GM21825 (cell line): Measurements from ENCODE around the gene NCF2.
"Not testable (repeated sequence)": the region's sequence is repeated elsewhere in the genome, so short reads cannot be mapped to it uniquely, and the experiment has no call there.

Experiments used
- ATAC-seq: cut with Tn5 transposase; IDR thresholded peaks from one replicate; pipeline ENCODE4 v1.9.1; 2021; ENCODE audit warnings: mild to moderate bottlenecking, moderate library complexity; ENCODE audit not compliant: unreplicated experiment

Gene NCF2

DNA sequence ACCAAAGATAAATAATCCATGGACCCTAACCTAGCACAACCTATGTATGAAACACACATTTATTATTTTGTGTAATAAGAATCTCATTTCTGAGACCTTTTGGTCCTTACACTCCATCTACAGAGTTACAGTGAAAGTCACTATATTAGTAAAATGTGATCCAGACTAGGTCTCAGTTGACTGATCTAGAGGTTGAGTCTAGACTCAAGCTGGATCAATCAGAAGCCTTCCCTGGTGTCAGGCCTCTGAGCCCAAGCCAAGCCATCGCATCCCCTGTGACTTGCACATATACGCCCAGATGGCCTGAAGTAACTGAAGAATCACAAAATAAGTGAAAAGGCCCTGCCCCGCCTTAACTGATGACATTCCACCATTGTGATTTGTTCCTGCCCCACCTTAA is 22.7 kb upstream of the NCF2 start:
- not testable (repeated sequence) for ATAC-seq

DNA sequence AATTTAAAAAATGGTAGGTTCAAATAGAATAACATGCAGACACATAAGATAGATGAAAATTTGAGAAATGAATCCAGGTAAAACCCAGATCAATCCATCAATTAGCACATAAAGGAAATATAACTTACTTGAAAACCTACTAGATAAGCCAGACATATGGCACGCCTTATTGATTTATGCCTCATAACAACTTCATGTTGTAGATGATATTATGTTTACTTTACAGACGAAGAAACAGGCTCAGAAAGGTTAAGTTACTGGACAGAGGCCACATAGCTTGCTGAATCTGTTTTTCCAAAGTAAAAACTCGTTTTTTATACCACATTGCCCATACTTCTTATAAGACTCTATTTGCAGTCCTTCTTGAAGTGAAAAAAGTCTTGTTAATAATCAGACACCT is 22.1 kb upstream of the NCF2 start:
- no peak for ATAC-seq

DNA sequence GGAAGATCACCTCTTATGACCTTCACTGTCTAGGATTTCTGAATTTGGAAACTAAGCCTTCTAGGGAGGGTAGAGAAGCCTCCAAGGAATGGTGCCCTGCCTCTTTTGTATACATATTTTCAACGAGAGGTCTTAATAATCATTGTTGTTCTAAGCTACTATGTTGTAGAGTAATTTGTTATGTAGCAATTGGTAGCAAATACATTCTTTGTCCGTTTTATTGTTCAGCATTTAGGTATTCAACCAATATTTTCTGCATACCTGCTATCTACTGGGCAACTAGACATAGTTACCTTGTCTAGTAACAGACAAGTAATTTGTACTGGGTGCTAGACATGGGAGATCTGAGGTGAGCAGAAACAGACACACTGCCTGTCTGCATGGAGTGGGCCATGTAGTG is 20.8 kb upstream of the NCF2 start:
- ATAC-seq = no peak

DNA sequence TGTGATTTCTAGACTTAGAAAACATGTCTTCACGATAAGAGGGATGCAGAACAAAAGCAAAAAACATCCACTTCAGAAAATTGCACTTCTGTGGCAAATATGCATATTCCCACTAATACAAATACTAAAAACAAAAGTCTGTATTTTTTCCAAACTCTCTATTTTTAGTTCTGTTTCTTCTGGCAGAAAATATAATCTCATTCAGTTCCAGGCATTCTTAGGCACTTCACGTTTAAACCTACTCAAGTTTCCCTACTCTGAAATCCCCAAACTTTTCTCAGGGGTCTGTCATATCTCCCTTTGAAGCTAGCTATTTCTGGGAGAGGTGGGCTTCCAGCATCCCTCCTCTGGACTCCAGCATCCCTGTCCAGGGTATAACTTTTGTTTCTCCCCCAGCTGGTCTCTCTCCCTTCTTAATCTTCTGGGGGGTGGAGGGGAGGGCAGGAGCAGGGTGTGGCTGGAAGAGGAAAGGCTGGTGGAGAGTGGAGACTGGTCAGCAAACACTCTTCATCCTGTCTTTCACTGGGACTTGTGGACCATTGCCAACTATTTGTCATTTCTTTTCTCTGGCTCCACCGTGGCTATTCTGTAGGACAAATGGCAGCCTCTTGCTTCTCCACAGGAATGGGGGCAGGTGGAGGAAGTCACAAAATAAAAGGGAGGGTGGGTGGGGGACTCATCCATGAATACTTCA is 19.6 kb upstream of the NCF2 start:
- no peak for ATAC-seq

DNA sequence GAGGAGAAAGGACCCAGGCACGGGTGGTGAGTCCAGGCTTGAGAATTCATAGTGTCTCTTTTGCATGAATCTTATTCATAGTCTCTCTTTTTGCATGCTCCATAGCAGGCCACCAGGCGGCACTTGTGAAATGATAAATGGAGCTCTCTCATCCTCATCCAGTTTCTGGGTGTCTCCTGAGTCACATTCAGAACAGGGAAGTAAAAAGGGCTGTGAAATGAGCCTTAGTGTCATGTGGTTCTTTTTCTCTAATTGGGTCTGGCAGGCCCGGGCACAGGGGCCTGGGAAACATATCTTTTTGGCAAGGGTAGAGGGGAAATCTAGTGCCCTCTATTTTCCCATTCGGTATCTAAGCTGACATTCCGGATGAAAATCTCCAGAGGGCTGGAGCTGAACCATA is 19.1 kb upstream of the NCF2 start:
- peak; percentile 33 for ATAC-seq

DNA sequence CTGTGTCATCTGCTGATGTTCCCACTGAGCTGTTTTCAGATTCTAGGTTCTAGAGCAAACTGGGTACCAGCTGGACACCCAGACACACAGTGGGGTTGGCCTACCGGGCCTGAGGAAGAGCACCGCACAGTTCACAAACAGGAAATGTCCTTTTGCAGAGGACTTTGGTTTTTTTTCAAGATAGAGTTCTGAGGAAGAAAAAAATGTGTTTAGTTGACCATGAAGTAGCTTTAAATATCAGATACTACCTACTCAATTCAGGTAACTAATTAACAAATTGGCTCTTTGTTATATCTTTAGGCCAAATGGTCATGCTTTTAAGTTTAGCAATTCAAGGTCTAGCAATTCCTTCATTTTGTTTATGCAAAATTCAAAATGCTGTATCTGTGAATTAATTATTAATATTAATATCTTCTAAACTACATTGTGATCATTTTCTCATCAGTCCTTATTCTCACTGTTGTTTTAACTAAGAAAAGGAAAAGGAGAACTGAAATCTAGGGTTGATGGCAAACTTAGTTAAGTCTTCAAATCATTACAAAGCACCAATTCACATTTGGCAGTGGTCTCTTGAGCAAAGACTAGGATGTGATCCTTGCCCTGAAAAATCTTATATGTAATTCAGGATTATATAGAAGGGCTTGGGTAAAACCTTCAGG is 17.2 kb upstream of the NCF2 start:
- ATAC-seq = peak; percentile 35

DNA sequence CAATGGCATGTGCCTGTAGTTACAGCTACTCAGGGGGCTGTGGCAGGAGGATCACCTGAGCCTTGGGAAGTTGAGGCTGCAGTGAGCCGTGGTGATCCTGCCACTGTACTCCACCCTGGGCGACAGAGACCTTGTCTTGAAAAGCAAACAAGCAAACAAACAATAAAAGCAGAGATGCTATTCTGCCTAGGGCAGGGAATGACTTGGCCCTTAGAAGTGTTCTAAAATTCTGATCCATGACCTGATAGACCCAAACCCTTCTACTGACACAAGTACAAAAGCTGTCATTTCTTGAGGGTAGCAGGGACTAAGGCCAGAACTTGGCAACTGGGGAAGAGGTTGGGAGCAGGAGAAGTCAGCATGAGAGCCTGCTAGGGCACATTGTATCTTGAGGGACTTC is 15.6 kb upstream of the NCF2 start:
- ATAC-seq = no peak

DNA sequence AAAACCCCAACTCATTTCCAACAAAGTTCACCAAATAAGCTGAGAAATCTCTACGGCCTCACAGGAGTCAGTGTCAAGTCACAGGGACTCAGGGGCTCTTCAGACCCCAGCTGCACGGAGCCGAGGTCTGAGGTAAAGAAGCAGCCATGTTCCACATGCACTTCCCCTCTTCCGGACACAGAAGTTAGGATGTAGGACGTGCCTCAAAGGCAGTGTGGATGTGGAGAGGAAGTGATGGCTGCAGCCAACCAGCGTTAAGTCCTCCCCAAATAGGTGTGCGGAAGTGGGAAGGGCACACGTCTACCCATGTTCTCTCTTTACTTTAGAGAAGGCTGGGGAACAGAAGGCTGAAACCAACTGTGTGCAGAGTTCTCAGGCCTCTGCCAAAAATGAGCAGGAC is 14.6 kb upstream of the NCF2 start:
- peak; percentile 22 for ATAC-seq

DNA sequence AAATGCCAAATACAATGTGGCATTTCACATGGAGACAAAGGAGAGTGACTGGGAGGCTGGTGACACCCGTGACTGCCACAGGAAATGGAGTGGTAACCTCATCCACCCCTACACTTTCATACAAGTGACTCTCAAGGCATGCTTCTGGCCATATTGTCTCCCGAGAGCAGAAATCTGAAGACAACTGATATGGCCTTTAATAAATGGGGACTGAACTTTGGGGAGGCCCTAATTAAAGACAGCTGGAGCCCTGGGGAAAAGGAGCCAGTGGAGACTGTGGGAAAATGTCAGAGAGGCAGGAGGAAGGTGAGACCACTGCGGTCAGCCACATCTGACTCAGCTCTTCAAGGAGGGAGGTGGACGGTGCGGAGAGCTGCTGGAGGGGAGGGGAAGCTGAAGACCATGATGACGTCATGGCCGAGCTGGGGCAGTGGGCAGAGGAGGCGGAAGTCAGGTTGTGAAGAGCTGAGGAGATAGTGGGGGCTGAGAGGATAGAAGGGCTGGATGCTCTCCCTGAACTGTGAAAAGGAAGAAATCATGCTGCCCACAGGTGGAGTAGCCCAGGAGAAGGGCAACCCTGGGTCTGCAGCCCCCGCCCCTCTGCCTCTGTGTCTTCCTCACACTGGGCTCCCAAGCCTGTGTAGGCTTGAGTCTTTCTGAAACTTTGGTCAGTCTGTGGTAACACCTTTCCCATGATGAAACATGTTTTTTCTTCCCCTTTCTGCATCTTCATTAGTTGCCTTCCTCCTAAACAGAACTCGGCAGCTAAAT is 14.0 kb upstream of the NCF2 start:
- ATAC-seq = peak; percentile 38

DNA sequence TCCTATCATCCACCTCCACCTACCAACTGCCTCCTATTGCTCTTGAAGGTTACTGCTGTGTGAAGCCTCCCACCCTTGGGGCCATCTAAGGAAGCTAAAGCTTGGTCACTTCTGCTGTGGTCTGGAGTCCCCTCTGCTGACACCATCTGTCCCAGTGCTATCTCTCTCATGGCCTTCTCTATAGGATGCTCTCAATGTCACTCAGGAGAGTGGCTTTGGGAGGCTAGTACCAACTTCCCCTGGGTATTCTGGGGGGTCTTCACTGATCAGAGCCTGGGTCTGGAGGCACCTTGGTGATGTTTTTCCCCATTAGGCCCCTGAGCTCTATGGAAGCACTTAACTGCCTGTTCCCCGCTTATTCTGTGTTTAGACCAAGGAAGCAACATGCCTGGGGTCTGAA is 12.3 kb upstream of the NCF2 start:
- ATAC-seq = no peak

DNA sequence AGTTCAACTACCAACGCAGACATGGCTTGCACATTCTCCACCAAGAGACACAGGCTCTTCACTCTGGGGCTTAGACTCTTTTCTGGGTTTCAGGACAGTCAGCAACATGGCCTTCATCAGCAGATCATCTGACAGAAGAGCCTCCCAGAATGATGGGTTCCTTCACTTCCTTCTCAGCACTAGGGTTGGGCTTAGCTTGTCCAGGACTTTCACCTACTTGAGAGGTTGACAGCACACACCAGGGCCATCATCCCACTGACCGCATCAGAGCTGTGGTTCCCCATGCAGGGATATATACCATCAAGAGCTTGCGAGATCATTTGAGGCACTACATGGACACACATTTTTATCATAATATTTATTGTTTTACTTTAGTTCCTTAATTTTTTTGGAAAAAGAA is 10.4 kb upstream of the NCF2 start:
- no peak for ATAC-seq

DNA sequence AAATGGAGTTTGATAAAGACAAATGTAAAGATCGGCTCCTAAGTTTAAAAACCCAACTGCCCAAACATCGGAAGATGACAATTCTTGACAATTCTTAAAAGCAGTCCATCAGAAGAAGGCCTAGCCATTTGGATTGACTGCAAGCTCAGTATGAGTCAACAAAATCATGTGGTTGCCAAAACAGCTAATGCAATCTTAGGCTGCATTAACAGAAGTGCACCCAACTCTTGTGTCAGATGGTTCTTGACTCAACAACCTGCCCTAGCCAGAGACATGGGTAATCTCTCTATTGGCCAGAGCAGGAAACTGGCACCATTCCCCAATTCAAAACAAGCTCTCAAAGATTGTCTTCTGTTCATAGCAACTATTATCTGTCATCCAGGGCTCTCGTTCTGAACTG is 9.9 kb upstream of the NCF2 start:
- no peak for ATAC-seq

DNA sequence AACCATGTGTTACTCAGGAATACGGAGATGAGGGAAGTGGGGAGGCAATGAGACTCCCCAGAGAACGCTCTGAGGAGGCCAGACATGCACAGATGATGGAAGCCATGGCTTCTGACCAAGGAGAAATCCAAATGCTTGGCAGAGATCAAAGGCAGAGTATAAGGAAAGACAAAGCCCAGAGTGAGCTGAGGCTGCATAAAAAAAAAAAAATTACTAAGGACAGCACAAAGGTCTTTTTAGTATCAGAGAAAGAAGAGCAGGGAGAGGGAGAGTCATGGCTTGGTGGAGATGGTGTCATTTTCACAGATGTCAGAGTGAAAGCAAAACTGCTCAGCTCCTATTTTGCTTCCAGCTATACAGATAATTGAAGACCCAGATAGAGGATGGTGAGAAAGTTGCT is 8.1 kb upstream of the NCF2 start:
- ATAC-seq = peak; percentile 58

DNA sequence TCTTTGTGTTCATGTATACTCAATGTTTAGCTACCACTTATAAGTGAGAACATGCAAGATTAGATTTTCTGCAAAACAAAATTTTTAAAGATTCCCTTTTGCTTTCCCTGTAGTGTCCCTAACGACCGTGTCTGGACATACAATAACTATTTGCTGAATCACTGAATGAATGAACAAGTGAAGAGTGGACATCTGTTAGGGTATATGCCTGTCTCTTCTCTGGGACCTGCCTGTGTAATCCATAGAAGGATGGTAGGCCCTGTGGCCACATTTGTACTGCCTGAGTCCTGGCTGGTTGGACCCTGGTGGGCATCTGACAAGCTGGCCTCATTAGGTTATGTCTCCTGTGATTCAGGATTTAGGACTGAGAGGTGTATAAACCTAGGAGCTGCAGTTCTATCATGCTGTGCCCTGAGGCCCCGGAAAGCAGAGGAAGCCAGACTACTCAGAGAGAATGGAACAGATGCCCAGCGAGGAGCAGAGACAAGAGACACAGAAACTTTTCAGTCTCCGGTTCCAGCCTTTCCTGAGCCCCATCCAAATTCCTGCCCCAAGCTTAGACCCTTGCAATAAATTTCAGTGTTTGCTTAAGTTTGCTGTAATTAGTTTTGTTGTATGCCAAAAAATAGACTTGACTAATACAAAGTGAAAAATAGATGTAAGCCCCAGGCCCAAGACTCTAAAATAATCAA is 7.5 kb upstream of the NCF2 start:
- ATAC-seq = no peak

DNA sequence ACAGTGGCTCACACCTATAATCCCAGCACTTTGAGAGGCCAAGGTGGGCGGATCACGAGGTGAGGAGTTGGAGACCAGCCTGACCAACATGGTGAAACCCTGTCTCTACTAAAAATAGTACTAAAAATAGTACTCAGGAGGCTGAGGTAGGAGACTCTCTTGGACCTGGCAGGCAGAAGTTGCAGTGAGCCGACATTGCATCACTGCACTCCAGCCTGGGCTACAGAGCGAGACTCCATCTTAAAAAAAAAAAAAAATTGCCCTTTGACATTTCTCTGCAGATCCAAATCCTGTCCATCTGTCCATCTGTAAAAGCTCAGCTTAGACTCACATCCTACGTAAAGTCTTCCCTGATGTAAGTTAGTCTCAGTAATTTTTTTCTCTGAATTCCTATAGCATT is 6.2 kb upstream of the NCF2 start:
- no peak for ATAC-seq

DNA sequence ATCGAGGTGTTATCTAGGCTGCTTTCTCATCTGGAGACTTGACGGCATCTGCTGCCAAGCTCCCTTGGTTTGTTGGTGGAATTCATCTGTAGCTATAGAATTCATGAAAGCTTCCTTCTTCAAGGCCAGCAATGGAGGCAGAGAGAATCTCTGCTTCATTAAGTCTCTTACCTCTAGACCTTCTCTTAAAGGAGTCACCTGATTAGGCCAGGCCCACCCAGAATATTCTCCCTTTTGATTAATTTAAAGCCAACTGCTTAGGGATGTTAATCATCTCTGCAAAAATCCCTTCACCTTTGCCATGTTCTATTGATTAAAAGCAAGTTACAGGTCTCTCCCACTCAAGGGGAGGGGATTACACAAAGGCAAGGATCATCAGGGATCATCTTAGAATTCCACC is 5.3 kb upstream of the NCF2 start:
- no peak for ATAC-seq

DNA sequence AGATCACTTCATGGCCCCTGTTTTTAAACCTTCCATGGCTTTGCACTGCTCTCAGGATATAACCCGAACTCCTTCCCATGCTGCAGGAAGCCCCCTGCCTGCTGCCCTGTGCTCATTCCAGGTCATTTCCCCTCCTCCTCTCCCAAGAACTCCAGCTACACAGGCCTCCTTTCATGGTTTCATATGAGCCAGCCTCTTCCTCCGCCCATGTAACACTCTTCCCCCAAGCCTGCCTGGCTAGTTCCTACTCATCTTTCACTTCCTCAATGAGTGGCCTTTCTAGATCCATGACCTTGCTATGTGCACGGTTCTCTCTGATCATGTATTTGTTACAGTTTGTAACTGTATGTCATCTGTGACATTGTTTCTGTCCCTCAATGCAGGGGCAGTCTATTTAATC is 3.1 kb upstream of the NCF2 start:
- ATAC-seq = peak; percentile 45

DNA sequence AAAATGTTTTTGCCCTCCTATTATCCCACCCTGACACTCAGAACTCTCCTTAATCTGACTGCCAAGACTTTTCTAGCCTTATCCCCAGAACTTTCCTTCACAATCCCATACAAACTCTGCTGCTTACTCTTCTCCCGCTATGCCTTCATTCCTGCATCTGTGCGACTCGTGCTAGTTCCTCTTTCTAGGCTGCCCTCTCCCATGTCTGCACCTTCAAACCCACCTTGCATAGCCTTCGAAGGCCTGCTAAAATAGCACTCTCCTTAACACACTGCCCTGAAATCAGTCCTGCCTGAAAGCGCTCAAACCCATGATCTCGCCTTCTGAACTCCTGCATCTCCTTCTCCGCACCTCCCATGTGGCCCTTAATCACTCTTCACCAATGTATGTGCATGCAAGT is 2.5 kb upstream of the NCF2 start:
- no peak for ATAC-seq

DNA sequence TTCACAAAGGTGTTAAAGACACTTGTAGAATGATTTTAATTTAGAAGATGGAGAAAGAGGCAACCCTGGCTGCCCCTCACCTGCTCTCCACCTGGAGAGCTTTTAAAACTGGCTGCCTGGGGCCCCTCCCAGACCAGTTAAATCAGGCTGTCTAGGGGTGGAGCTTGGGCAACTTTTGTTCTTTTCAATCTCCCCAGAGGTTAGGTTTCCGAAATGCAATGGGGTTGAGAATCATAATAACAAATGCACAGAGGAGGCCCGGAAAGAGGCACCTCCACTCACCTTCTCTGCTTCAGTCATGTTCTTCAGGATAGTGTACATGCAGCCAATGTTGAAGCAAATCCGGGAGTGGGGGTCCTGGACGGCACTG is 400 bp downstream of the NCF2 start:
- no peak for ATAC-seq

DNA sequence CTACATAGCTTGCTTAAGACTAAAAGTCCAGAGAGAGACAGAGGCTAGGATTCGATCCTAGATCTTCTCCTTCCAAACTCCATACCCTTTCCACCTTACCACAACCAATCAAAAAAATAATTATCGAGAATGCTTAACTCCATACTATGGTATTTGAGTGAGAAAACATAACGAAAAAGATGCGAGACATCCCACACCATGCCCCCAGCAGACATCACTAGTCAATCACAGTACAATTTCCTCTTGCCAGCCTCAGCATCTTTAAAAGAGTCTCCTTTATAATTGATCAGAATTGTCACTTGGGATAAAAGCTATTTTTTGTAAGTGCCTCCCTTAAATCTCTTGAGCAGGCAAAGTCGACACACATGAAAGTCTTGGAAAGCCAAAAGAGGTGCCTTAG is 875 bp downstream of the NCF2 start:
- ATAC-seq = no peak

DNA sequence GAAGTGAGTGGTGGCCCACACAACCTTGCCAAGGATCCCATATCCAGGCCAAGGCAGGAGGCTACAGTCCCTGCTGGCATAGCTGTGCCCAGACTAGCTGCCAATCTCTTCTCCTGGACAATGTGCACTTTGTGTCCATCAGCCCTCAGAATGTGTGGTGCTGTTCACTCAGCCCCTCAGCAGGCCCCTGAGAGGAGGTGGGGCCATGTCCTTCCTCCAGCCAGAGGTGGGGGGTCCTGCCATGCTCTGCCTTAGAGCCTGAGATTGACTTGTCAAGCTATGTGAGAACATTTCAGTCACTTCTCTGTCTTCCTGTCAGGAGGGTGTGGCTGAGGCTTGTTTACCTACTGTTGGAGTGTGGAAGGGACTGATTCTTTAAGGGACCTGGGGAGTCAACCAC is 1.4 kb downstream of the NCF2 start:
- no peak for ATAC-seq

DNA sequence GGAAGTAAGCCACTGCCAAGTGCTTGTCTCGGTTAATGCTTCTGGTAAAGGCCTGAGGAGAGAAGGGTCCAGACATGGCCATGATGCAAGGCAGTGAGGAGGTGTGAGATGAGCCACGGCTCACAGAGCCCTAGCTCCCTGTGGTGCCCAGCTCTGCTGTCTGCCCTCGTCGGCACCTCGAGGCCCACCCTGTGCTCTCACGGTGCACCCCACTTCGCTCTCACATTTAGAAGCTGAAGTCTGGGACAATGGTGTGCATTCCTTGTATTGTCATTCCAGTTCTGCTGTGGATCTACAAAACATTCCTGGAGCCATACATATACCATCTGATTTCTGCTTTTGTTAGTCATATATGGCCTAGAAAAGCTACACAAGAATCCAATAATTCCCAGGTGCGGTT is 3.3 kb downstream of the NCF2 start:
- ATAC-seq = no peak
